K562 (cell line): ENCODE data around the gene RHEX. TPM values are rescaled to one million over a fixed set of nuclear protein-coding genes. Genes with fewer than 3 reads are reported as not detected.

ENCODE experiments used
- ATAC-seq: fragments of 200-7000 bp; cut with Tn5 transposase; 3 replicates; pipeline ENCODE4 v1.9.1; 2020; ENCODE audit warnings: moderate library complexity
- BruUV-seq: library from RNA; stranded (reverse); fragments of 400-500 nt; replicated peaks from 2 replicates; lab custom pipeline; 2021; lab: Mats Ljungman, UMichigan
- CTCF ChIA-PET: fragments of 300-600 bp; formaldehyde crosslinking; extraction: SDS; loops from one replicate; lab custom pipeline; 2021; ENCODE audit warnings: low intra/inter-chr PET ratio; lab: Yijun Ruan, JAX
- POLR2A ChIA-PET: fragments of 300-600, 350-650 bp; sonication (Branson Sonifier 250); formaldehyde crosslinking; extraction: SDS; loops from one replicate; lab custom pipeline; 2021; ENCODE audit warnings: antibody characterized with exemption, inconsistent platforms; lab: Yijun Ruan, JAX
- DNase-seq, 4 experiments: peaks; one replicate each; pipeline versions ENCODE4 v3.0.0 to v3.0.0-alpha.2; 2011 to 2018; ENCODE audit warnings: low spot score in 3 of 4, mixed read lengths in 3 of 4; ENCODE audit errors: extremely low read depth in 1 of 4
- FAIRE-seq: peaks from 2 replicates; lab custom pipeline; 2011; peaks lifted over from hg19 to GRCh38; lab: Jason Lieb, UNC
- H2AFZ ChIP-seq: 2 replicates; pipeline ENCODE4 v1.6.0; 2011; ENCODE audit warnings: low read depth, low read length, control low read depth, inconsistent platforms
- H3K27ac ChIP-seq: fragments of 200-600 bp; 3 replicates; pipeline ENCODE4 v1.8.0; 2011; ENCODE audit warnings: low read depth, mild to moderate bottlenecking, control low read depth, inconsistent platforms, low read length, moderate library complexity, mixed read lengths; ENCODE audit errors: extremely low read depth
- H3K27me3 ChIP-seq, 2 experiments: fragments of 300-600 bp in 1 of 2; 2 replicates in 1 of 2; 3 replicates in 1 of 2; pipeline versions ENCODE4 v1.6.0 to v1.8.0; 2011; ENCODE audit warnings: inconsistent platforms in 2 of 2, low read length in 2 of 2, mild to moderate bottlenecking in 1 of 2, mixed read lengths in 1 of 2, moderate library complexity in 1 of 2; ENCODE audit not compliant: control insufficient read depth in 2 of 2, insufficient read depth in 2 of 2
- H3K36me3 ChIP-seq: fragments of 300-600 bp; 3 replicates; pipeline ENCODE4 v1.8.0; 2011; ENCODE audit warnings: mild to moderate bottlenecking, low read length, inconsistent platforms; ENCODE audit not compliant: control insufficient read depth, insufficient read depth
- H3K4me1 ChIP-seq, 2 experiments: fragments of 200-600 bp in 1 of 2; replicated peaks in 1 of 2; 2 replicates in 1 of 2; 3 replicates in 1 of 2; pipeline versions ENCODE4 v1.5.1 to v1.8.0; 2011; ENCODE audit warnings: inconsistent platforms in 2 of 2, low read length in 2 of 2, mild to moderate bottlenecking in 1 of 2, mixed read lengths in 1 of 2, moderate library complexity in 1 of 2; ENCODE audit not compliant: control insufficient read depth in 2 of 2, insufficient read depth in 2 of 2
- H3K4me2 ChIP-seq: 2 replicates; pipeline ENCODE4 v1.6.1; 2011; ENCODE audit warnings: low read length, control low read depth, inconsistent platforms, mixed read lengths; ENCODE audit not compliant: insufficient read depth
- H3K4me3 ChIP-seq: fragments of 200-600 bp; sonication (generic), shearing (Covaris generic); 2 replicates; pipeline ENCODE4 v1.5.1; 2016; ENCODE audit warnings: control low read depth, inconsistent platforms
- H3K79me2 ChIP-seq: fragments of 200-600 bp; 3 replicates; pipeline ENCODE4 v1.8.0; 2011; ENCODE audit warnings: low read length, inconsistent platforms; ENCODE audit not compliant: control insufficient read depth, insufficient read depth
- H3K9ac ChIP-seq, 2 experiments: 2 replicates each; pipeline versions ENCODE4 v1.6.0 to v1.6.1; 2011; ENCODE audit warnings: low read depth in 2 of 2, low read length in 2 of 2, control low read depth in 1 of 2, inconsistent platforms in 1 of 2, mild to moderate bottlenecking in 1 of 2, mixed read lengths in 1 of 2; ENCODE audit not compliant: insufficient read depth in 1 of 2
- H3K9me1 ChIP-seq: one replicate; pipeline ENCODE4 v1.6.0; 2011; ENCODE audit warnings: inconsistent platforms, mild to moderate bottlenecking, low read length, moderate library complexity; ENCODE audit not compliant: control insufficient read depth, insufficient read depth
- H3K9me3 ChIP-seq: replicated peaks from 2 replicates; pipeline ENCODE4 v1.5.1; 2011; ENCODE audit warnings: low read depth, low read length, inconsistent platforms; ENCODE audit not compliant: control insufficient read depth, insufficient read depth
- H4K20me1 ChIP-seq: replicated peaks from 2 replicates; pipeline ENCODE4 v1.6.1; 2011; ENCODE audit warnings: low read length, inconsistent platforms, mixed read lengths; ENCODE audit not compliant: control insufficient read depth, insufficient read depth
- EHMT2 ChIP-seq: fragments of 450-650 bp; IDR thresholded peaks from 2 replicates; pipeline ENCODE4 v1.6.1; 2018; ENCODE audit warnings: antibody characterized with exemption
- MCM2 ChIP-seq: fragments of 450-650 bp; IDR thresholded peaks from 2 replicates; pipeline ENCODE4 v1.6.1; 2017; ENCODE audit warnings: low read depth, mild to moderate bottlenecking
- ZNF347 ChIP-seq: fragments of 450-650 bp; formaldehyde crosslinking; IDR thresholded peaks from 2 replicates; pipeline ENCODE4 v1.4.0; 2020; ENCODE audit warnings: low read depth, mild to moderate bottlenecking, moderate library complexity
- WGBS: fragments of 100-300 bp; shearing (Covaris generic); methylation state at CpG from one replicate; pipeline ENCODE4 v1.1.6; 2016; ENCODE audit warnings: low coverage, mixed read lengths; ENCODE audit not compliant: insufficient coverage; ENCODE audit errors: missing lambda C conversion rate; 5-methylcytosine and 5-hydroxymethylcytosine counted together
- in situ Hi-C: fragments of 300-500 bp; cut with MboI; formaldehyde crosslinking; loops from 4 replicates; pipeline ENCODE4 v1.15.0; 2018; ENCODE audit warnings: inconsistent platforms, mixed read lengths
- intact Hi-C: fragments of 100-400 bp; cut with micrococcal nuclease; formaldehyde crosslinking; loops from 2 replicates; pipeline ENCODE4 v1.14.2; 2022
- polyA plus RNA-seq, 8 experiments: library from polyadenylated mRNA; depleted of rRNA in 4 of 8; stranded (reverse) in 5 of 8; unstranded in 3 of 8; fragments of >200 nt; fragmentation: Nextera tagmentation in 2 of 8; fragmentation: Illumina TruSeq in 1 of 8; extraction: Ambion mirVana in 2 of 8; extraction: Trizol in 1 of 8; gene quantifications; 2 replicates each; pipeline versions ENCODE4 v1.2.1 to v1.2.3, GENCODE V29; 2011 to 2014; ENCODE audit warnings: inconsistent platforms in 1 of 8, missing spikeins in 1 of 8
- total RNA-seq, 7 experiments: library from RNA; depleted of rRNA in 6 of 7; stranded (reverse); fragments of >200 nt in 6 of 7; fragmentation: Illumina TruSeq in 2 of 7; extraction: Trizol in 2 of 7; gene quantifications; 2 replicates each; pipeline versions ENCODE4 v1.2.1 to v1.2.3, GENCODE V29; 2011 to 2021; ENCODE audit warnings: low replicate concordance in 1 of 7
- TF ChIP-seq, protein P1 (sequence below): sonication (generic); formaldehyde crosslinking; IDR thresholded peaks from 2 replicates; pipeline ENCODE4 v1.8.0; 2022; ENCODE audit warnings: mild to moderate bottlenecking, missing genetic modification reagents

Gene RHEX
- total and polyA plus RNA-seq, 9 of the 15 experiments (the other 6 are each of a cell fraction or from before 2014, with no cell fraction given): not detected

DNA sequence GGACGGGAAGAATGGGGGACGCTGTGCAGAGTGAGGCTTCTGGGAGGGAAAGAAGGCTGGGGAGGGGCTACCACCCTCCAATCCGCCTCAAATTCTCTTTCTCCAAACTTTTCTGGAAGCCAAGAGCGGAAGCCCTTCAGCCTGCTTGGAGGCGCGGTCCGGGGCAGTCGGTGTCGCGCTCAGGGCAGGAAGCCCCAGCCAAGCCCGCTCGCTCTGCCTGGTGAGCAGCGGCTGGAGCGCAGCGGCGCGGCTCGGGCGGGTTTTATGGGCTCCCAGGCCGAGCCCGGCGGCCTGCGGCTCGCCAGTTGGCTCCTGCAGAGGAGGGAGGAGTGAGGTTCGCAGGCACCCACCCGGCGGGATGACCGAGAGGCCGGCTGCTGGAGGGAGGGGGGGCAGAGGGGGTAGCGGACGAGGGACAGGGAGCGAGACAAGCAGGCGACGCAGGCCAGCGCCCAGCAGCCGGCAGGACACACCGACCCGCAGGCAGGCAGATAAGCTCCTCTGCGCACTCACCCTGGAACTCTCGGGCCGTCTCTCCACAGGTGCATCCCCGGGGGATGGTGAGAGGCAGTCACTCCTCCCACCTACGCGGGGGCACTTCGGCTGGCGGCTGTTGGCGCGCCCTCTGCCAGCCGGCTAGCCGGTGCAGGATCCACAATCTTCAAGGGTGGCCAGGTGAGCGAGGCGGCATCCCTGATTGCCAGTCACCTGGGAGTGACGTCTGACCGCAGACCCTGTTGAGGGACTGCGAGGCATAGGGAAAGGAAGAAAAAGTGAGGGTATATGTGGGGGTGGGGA lies 64.4 kb downstream of the RHEX start, which contains the start of gene AVPR1B:
AVPR1B (minus strand) TSS at position 238 of the 798 bp plus-strand sequence. CDS start 498 bp downstream, outside the sequence.
- 5% methylated on average over 46 of the region's 55 CpGs for WGBS
- H3K9me3 ChIP-seq: no peaks in the 10 kb centered on the region
- BruUV-seq: no TSS peak
- DNase-seq (no peak), FAIRE-seq (no peak), ATAC-seq (peak; percentile 48; the same call in 2 of the 3 replicates)
- peak within 1 kb of the TSS in 1 of 2 experiments; percentile 7; a peak in 1 of 4 replicates for H3K9ac ChIP-seq
- H4K20me1 ChIP-seq: peaks cover 3% of the 10 kb centered on the region; the same call in 1 of the 2 replicates
- H3K27ac ChIP-seq: no peak within 1 kb of the TSS
- H3K27me3 ChIP-seq: peaks cover 42 to 49% of the 10 kb centered on the region in 2 experiments
- in situ Hi-C loops: no loop called here
- no peak within 1 kb of the TSS for H3K4me3 ChIP-seq
- ChIA-PET CTCF (no interaction called here), POLR2A (no interaction called here)
- intact Hi-C loops: no loop called here
- no peaks in the 10 kb centered on the region for H3K36me3 ChIP-seq
- no peak within 1 kb of the TSS for H2AFZ ChIP-seq
- no peaks in the 10 kb centered on the region for H3K79me2 ChIP-seq
- H3K9me1 ChIP-seq: no peaks in the 10 kb centered on the region
- H3K4me2 ChIP-seq: no peak within 1 kb of the TSS
- H3K4me1 ChIP-seq: peaks cover 5 to 15% of the 10 kb centered on the region in 2 experiments; a peak in 3 of 5 replicates
- TF ChIP-seq ZNF347 (CRISPR knock-in tag) (no peak), MCM2 (no peak), EHMT2 (no peak)
- TF ChIP-seq, protein P1, sequence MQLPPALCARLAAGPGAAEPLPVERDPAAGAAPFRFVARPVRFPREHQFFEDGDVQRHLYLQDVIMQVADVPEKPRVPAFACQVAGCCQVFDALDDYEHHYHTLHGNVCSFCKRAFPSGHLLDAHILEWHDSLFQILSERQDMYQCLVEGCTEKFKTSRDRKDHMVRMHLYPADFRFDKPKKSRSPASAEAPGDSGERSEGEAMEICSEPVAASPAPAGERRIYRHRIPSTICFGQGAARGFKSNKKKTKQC (CRISPR knock-in tag): no peak
- TF ChIP-seq, all 486 proteins: peak for 0
